Astrocyte (in vitro differentiated cells and primary cell): ENCODE data around the gene ANAPC16. TPM values are rescaled to one million over a fixed set of nuclear protein-coding genes. Genes with fewer than 3 reads are reported as not detected.

ENCODE experiments used
- DNase-seq: peaks from one replicate; pipeline ENCODE4 v3.0.0-alpha.2; 2010; ENCODE audit warnings: low read depth
- FAIRE-seq: peaks from 2 replicates; lab custom pipeline; 2011; peaks lifted over from hg19 to GRCh38; lab: Jason Lieb, UNC
- H2AFZ ChIP-seq: 2 replicates; pipeline ENCODE4 v1.6.0; 2012; ENCODE audit warnings: low read depth, low read length, inconsistent platforms
- H3K27ac ChIP-seq: 2 replicates; pipeline ENCODE4 v1.5.1; 2011; ENCODE audit warnings: low read depth, low read length, inconsistent platforms
- H3K27me3 ChIP-seq: 2 replicates; pipeline ENCODE4 v1.6.0; 2011; ENCODE audit warnings: low read length, inconsistent platforms; ENCODE audit not compliant: insufficient read depth
- H3K36me3 ChIP-seq: 2 replicates; pipeline ENCODE4 v1.5.1; 2011; ENCODE audit warnings: low read length, inconsistent platforms; ENCODE audit not compliant: insufficient read depth
- H3K4me1 ChIP-seq: 2 replicates; pipeline ENCODE4 v1.5.1; 2011; ENCODE audit warnings: low read length, inconsistent platforms; ENCODE audit not compliant: insufficient read depth
- H3K4me2 ChIP-seq: 2 replicates; pipeline ENCODE4 v1.6.0; 2012; ENCODE audit warnings: low read length, inconsistent platforms
- H3K4me3 ChIP-seq: 2 replicates; pipeline ENCODE4 v1.5.1; 2011; ENCODE audit warnings: low read depth, mild to moderate bottlenecking, low read length, inconsistent platforms; ENCODE audit not compliant: insufficient read depth
- H3K79me2 ChIP-seq: 2 replicates; pipeline ENCODE4 v1.6.0; 2012; ENCODE audit warnings: mild to moderate bottlenecking, low read length, inconsistent platforms; ENCODE audit not compliant: insufficient read depth
- H3K9ac ChIP-seq: 2 replicates; pipeline ENCODE4 v1.6.0; 2012; ENCODE audit warnings: mild to moderate bottlenecking, low read length, inconsistent platforms
- H3K9me3 ChIP-seq: 2 replicates; pipeline ENCODE4 v1.5.1; 2012; ENCODE audit warnings: low read depth, mild to moderate bottlenecking, low read length, inconsistent platforms; ENCODE audit not compliant: insufficient read depth
- H4K20me1 ChIP-seq: 2 replicates; pipeline ENCODE4 v1.6.0; 2012; ENCODE audit warnings: low read length, inconsistent platforms; ENCODE audit not compliant: insufficient read depth
- H3K27ac Mint-ChIP-seq: one replicate; pipeline ENCODE4 v1.8.0; 2021; ENCODE audit warnings: mild to moderate bottlenecking, mixed read lengths; ENCODE audit not compliant: unreplicated experiment
- H3K27me3 Mint-ChIP-seq: one replicate; pipeline ENCODE4 v1.8.0; 2021; ENCODE audit warnings: low read depth, mixed read lengths; ENCODE audit not compliant: unreplicated experiment
- H3K36me3 Mint-ChIP-seq: one replicate; pipeline ENCODE4 v1.8.0; 2021; ENCODE audit warnings: low read depth, mixed read lengths; ENCODE audit not compliant: unreplicated experiment
- H3K4me1 Mint-ChIP-seq: one replicate; pipeline ENCODE4 v1.8.0; 2021; ENCODE audit warnings: low read depth, mixed read lengths; ENCODE audit not compliant: unreplicated experiment
- H3K4me3 Mint-ChIP-seq: one replicate; pipeline ENCODE4 v1.8.0; 2021; ENCODE audit warnings: mild to moderate bottlenecking, moderate library complexity, mixed read lengths; ENCODE audit not compliant: unreplicated experiment
- H3K9me3 Mint-ChIP-seq: one replicate; pipeline ENCODE4 v1.8.0; 2021; ENCODE audit warnings: mild to moderate bottlenecking, mixed read lengths; ENCODE audit not compliant: unreplicated experiment
- EZH2 ChIP-seq: IDR thresholded peaks from 2 replicates; pipeline ENCODE4 v1.6.1; 2012; ENCODE audit warnings: mild to moderate bottlenecking, low read length, inconsistent platforms; ENCODE audit not compliant: insufficient read depth
- total RNA-seq: library from RNA; stranded (reverse); gene quantifications from 2 replicates; pipeline ENCODE4 v1.2.1, GENCODE V29; 2021
- TF ChIP-seq, protein P1 (sequence below): IDR thresholded peaks from 2 replicates; pipeline ENCODE4 v1.5.1; 2011; ENCODE audit warnings: low read depth, mild to moderate bottlenecking, inconsistent platforms, low read length, moderate library complexity; ENCODE audit not compliant: insufficient read depth

ANAPC16 gene
- total RNA-seq, 1 donor from 2014 or later: 47.3 TPM

DNA sequence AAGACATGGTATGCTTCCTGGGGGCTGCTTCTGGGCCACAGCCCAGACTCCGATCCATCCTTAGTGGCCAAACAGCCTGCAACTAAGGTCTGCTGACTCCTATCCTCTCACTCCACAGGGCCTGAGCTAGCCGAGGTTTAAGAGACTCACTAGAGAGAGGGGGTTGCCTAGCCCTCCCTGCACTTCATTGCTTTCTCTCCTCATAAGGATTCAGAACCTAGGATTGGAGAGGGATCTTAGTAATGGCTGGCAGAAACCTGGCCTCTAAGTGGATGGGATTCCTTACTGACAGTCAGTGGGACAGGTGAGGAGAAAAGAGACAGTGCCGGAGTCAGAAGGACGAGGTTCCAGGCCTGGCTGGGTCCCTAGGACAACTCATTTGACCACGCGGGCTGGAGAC lies 49.7 kb downstream of the ANAPC16 start:
- H4K20me1 ChIP-seq: no peaks in the 10 kb centered on the region
- no peak for FAIRE-seq
- no peaks in the 10 kb centered on the region for H3K79me2 ChIP-seq
- no peak overlapping the region for H2AFZ ChIP-seq
- peaks cover 25% of the 10 kb centered on the region for H3K4me1 Mint-ChIP-seq
- no peaks in the 10 kb centered on the region for H3K36me3 Mint-ChIP-seq
- H3K36me3 ChIP-seq: no peaks in the 10 kb centered on the region
- H3K4me1 ChIP-seq: peaks cover 7% of the 10 kb centered on the region
- H3K9me3 Mint-ChIP-seq: no peaks in the 10 kb centered on the region
- no peak for TF ChIP-seq EZH2
- TF ChIP-seq, protein P1, sequence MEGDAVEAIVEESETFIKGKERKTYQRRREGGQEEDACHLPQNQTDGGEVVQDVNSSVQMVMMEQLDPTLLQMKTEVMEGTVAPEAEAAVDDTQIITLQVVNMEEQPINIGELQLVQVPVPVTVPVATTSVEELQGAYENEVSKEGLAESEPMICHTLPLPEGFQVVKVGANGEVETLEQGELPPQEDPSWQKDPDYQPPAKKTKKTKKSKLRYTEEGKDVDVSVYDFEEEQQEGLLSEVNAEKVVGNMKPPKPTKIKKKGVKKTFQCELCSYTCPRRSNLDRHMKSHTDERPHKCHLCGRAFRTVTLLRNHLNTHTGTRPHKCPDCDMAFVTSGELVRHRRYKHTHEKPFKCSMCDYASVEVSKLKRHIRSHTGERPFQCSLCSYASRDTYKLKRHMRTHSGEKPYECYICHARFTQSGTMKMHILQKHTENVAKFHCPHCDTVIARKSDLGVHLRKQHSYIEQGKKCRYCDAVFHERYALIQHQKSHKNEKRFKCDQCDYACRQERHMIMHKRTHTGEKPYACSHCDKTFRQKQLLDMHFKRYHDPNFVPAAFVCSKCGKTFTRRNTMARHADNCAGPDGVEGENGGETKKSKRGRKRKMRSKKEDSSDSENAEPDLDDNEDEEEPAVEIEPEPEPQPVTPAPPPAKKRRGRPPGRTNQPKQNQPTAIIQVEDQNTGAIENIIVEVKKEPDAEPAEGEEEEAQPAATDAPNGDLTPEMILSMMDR: no peak
- H3K4me3 ChIP-seq: no peak overlapping the region
- H3K4me2 ChIP-seq: no peak overlapping the region
- H3K27me3 Mint-ChIP-seq: no peaks in the 10 kb centered on the region
- no peaks in the 10 kb centered on the region for H3K9me3 ChIP-seq
- no peak overlapping the region for H3K27ac ChIP-seq
- H3K9ac ChIP-seq: no peak overlapping the region
- H3K27me3 ChIP-seq: peaks cover 4% of the 10 kb centered on the region
- no peak overlapping the region for H3K4me3 Mint-ChIP-seq
- no peak overlapping the region for H3K27ac Mint-ChIP-seq
- no peak for DNase-seq

GRCh38 chr10:72265990-72266865 lies 50.4 kb downstream of the ANAPC16 start:
- Histone ChIP-seq H4K20me1 (no peaks in the 10 kb centered on the region), H3K4me3 (no peak overlapping the region), H3K9ac (no peak overlapping the region), H3K36me3 (no peaks in the 10 kb centered on the region), H3K27ac (no peak overlapping the region), H3K4me1 (peaks cover 2% of the 10 kb centered on the region), H3K27me3 (peaks cover 4% of the 10 kb centered on the region), H3K9me3 (no peaks in the 10 kb centered on the region), H3K79me2 (no peaks in the 10 kb centered on the region), H3K4me2 (no peak overlapping the region), H2AFZ (no peak overlapping the region)
- no peaks in the 10 kb centered on the region for H3K27me3 Mint-ChIP-seq
- TF ChIP-seq, protein P1: no peak
- TF ChIP-seq EZH2: no peak
- H3K27ac Mint-ChIP-seq: no peak overlapping the region
- DNase-seq (no peak), FAIRE-seq (no peak)
- H3K4me1 Mint-ChIP-seq: peaks cover 24% of the 10 kb centered on the region
- no peak overlapping the region for H3K4me3 Mint-ChIP-seq
- H3K36me3 Mint-ChIP-seq: no peaks in the 10 kb centered on the region
- no peaks in the 10 kb centered on the region for H3K9me3 Mint-ChIP-seq

- no peaks in the 10 kb centered on the region for H3K4me1 ChIP-seq
- H3K79me2 ChIP-seq: no peaks in the 10 kb centered on the region
- peaks cover 4% of the 10 kb centered on the region for H3K27me3 ChIP-seq
- no peak overlapping the region for H3K27ac ChIP-seq
- no peaks in the 10 kb centered on the region for H4K20me1 ChIP-seq
- Mint-ChIP-seq H3K27ac (peak overlapping the region; percentile 62), H3K27me3 (no peaks in the 10 kb centered on the region), H3K36me3 (no peaks in the 10 kb centered on the region), H3K4me1 (peaks cover 21% of the 10 kb centered on the region), H3K9me3 (no peaks in the 10 kb centered on the region), H3K4me3 (no peak overlapping the region)
- H3K9ac ChIP-seq: no peak overlapping the region
- H3K36me3 ChIP-seq: no peaks in the 10 kb centered on the region
- DNase-seq: no peak
- FAIRE-seq: no peak
- H3K4me2 ChIP-seq: no peak overlapping the region
- no peaks in the 10 kb centered on the region for H3K9me3 ChIP-seq
- no peak for TF ChIP-seq EZH2
- TF ChIP-seq, protein P1: no peak
- no peak overlapping the region for H3K4me3 ChIP-seq
- no peak overlapping the region for H2AFZ ChIP-seq
Observed at GRCh38 chr10:72267381-72267780, 51.6 kb downstream of the ANAPC16 start.
